TTC549 (cell line): ENCODE results near the gene ACER3.
"Not testable (repeated sequence)": the region's sequence is repeated elsewhere in the genome, so short reads cannot be mapped to it uniquely, and the experiment has no call there.

ENCODE experiments used
- FAIRE-seq: peaks from 2 replicates; lab custom pipeline; 2012; peaks lifted over from hg19 to GRCh38; lab: Jason Lieb, UNC

ACER3 gene

GRCh38 chr11:77038825-77039326 lies 178.2 kb downstream of the ACER3 start:
- FAIRE-seq: no peak

GRCh38 chr11:77039491-77040400 lies 179.0 kb downstream of the ACER3 start:
- FAIRE-seq: no peak

GRCh38 chr11:77040401-77040777 lies 179.7 kb downstream of the ACER3 start:
- FAIRE-seq: no peak

GRCh38 chr11:77040889-77041288 lies 180.2 kb downstream of the ACER3 start:
- FAIRE-seq: no peak

- no peak for FAIRE-seq
Observed at GRCh38 chr11:77042111-77042726, 181.5 kb downstream of the ACER3 start.

- no peak for FAIRE-seq
Observed at GRCh38 chr11:77044356-77044755, 183.6 kb downstream of the ACER3 start.

- FAIRE-seq: no peak
Observed at GRCh38 chr11:77044886-77045285, 184.2 kb downstream of the ACER3 start.

- FAIRE-seq: no peak
Observed at GRCh38 chr11:77046060-77046501, 185.4 kb downstream of the ACER3 start.

GRCh38 chr11:77047007-77047927 lies 186.5 kb downstream of the ACER3 start:
- FAIRE-seq: peak; percentile 94

GRCh38 chr11:77047928-77048446 lies 187.3 kb downstream of the ACER3 start:
- FAIRE-seq: not testable (repeated sequence)

GRCh38 chr11:77049026-77049425 lies 188.3 kb downstream of the ACER3 start:
- FAIRE-seq: no peak

GRCh38 chr11:77051511-77051910 lies 190.8 kb downstream of the ACER3 start:
- no peak for FAIRE-seq

GRCh38 chr11:77052518-77052917 lies 191.8 kb downstream of the ACER3 start:
- FAIRE-seq: no peak

- no peak for FAIRE-seq
Observed at GRCh38 chr11:77053217-77054015, 192.7 kb downstream of the ACER3 start.

GRCh38 chr11:77054084-77054483 lies 193.4 kb downstream of the ACER3 start:
- FAIRE-seq: no peak

- FAIRE-seq: no peak
Observed at GRCh38 chr11:77055101-77055561, 194.4 kb downstream of the ACER3 start.

- no peak for FAIRE-seq
Observed at GRCh38 chr11:77055913-77056312, 195.2 kb downstream of the ACER3 start.

GRCh38 chr11:77056814-77057402 lies 196.2 kb downstream of the ACER3 start:
- no peak for FAIRE-seq

- FAIRE-seq: no peak
Observed at GRCh38 chr11:77057938-77058474, 197.3 kb downstream of the ACER3 start.

GRCh38 chr11:77058900-77059299 lies 198.2 kb downstream of the ACER3 start:
- FAIRE-seq: no peak
